SK-N-SH (cell line): ENCODE measurements around the gene BUD31.

Source experiments
- CHD2 ChIP-seq: fragments of 150-350 bp; IDR thresholded peaks from 2 replicates; pipeline ENCODE4 v1.6.1; 2018; ENCODE audit warnings: low read length; ENCODE audit not compliant: partially characterized antibody
- CTCF ChIP-seq: fragments of 200-600 bp; sonication (generic); IDR thresholded peaks from 2 replicates; pipeline ENCODE4 v1.6.1; 2017; ENCODE audit warnings: antibody characterized with exemption, mild to moderate bottlenecking, moderate library complexity
- EP300 ChIP-seq, 2 experiments: IDR thresholded peaks; 2 replicates each; pipeline versions ENCODE4 v1.4.0 to v1.6.1; 2012; ENCODE audit warnings: borderline replicate concordance in 1 of 2, low read depth in 1 of 2, low read length in 1 of 2
- FOXJ3 ChIP-seq: sonication (generic); formaldehyde crosslinking; IDR thresholded peaks from 2 replicates; pipeline ENCODE4 v1.5.1; 2020; ENCODE audit warnings: mild to moderate bottlenecking, missing genetic modification reagents
- GABPA ChIP-seq: IDR thresholded peaks from 2 replicates; pipeline ENCODE4 v1.4.0; 2012; ENCODE audit warnings: low read depth, mild to moderate bottlenecking
- JUND ChIP-seq: IDR thresholded peaks from 2 replicates; pipeline ENCODE4 v1.4.0; 2012
- RAD21 ChIP-seq: IDR thresholded peaks from 2 replicates; pipeline ENCODE4 v1.6.1; 2012; ENCODE audit warnings: mild to moderate bottlenecking, low read length
- SIN3A ChIP-seq: IDR thresholded peaks from 2 replicates; pipeline ENCODE4 v1.6.1; 2012; ENCODE audit warnings: low read depth, mild to moderate bottlenecking, low read length, moderate library complexity, borderline replicate concordance
- USF2 ChIP-seq: fragments of 150-350 bp; IDR thresholded peaks from 2 replicates; pipeline ENCODE4 v1.6.1; 2017; ENCODE audit warnings: antibody characterized with exemption, low read length, low read depth, borderline replicate concordance
- ZBTB33 ChIP-seq: IDR thresholded peaks from 2 replicates; pipeline ENCODE4 v1.4.0; 2012; ENCODE audit warnings: low read depth, borderline replicate concordance
- TF ChIP-seq, protein P1 (sequence below): IDR thresholded peaks from 2 replicates; pipeline ENCODE4 v1.4.0; 2012; ENCODE audit warnings: low read depth

- TF ChIP-seq FOXJ3 (CRISPR knock-in tag) (no peak), ZBTB33 (no peak), EP300 (IDR thresholded peaks at IDR 0.05; ENCODE audit: borderline replicate concordance in 1 of 2, low read depth in 1 of 2, low read length in 1 of 2) (no peak), USF2 (no peak), SIN3A (peak; percentile 19; the same call in 1 of the 2 replicates), CTCF (no peak), GABPA (peak; percentile 62), CHD2 (no peak), JUND (no peak), RAD21 (no peak)
- TF ChIP-seq, protein P1, sequence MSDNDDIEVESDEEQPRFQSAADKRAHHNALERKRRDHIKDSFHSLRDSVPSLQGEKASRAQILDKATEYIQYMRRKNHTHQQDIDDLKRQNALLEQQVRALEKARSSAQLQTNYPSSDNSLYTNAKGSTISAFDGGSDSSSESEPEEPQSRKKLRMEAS = no peak; the same call in 1 of the 2 replicates
Measured at GRCh38 chr7:99375070-99375807, 33.5 kb upstream of the BUD31 start.
